Measurements from ENCODE around the gene EGFL7. TPM values are rescaled to one million over a fixed set of nuclear protein-coding genes. Genes with fewer than 3 reads are reported as not detected.
"Not testable (repeated sequence)": the region's sequence is repeated elsewhere in the genome, so short reads cannot be mapped to it uniquely, and the experiment has no call there.

EGFL7 gene
- total RNA-seq, 1 experiment from 2014 or later: 60.2 TPM

DNA sequence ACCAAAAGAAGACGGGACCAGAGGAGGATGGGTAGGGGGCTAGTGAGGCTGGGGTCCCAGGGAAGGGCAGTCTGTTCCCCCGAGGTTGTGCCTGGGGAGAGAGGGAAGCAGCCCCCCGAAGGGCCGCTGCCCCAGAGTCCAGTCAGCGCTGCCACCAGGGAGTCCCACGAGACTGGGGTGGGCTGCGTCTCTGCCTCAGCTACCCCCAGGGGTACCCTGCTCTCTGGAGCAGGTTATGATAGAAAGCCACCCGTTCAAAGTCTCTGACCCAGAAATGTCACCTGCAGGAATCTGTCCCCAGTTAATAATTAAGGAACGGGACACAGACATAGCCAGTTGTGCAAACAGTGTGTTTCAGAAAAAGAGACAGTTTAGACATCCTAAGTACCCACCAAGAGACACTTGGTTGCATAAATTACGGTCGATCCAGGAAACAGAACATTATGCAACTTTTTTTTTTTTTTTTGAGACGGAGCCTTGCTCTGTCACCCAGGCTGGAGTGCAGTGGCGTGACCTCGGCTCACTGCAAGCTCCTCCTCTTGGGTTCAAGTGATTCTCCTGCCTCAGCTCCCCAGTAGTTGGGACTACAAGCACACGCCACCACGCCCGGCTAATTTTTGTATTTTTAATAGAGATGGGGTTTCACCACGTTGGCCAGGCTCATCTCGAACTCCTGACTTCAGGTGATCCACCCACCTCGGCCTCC is 35.3 kb downstream of the EGFL7 start:
- DNase-seq (ENCODE audit: low spot score): no peak

DNA sequence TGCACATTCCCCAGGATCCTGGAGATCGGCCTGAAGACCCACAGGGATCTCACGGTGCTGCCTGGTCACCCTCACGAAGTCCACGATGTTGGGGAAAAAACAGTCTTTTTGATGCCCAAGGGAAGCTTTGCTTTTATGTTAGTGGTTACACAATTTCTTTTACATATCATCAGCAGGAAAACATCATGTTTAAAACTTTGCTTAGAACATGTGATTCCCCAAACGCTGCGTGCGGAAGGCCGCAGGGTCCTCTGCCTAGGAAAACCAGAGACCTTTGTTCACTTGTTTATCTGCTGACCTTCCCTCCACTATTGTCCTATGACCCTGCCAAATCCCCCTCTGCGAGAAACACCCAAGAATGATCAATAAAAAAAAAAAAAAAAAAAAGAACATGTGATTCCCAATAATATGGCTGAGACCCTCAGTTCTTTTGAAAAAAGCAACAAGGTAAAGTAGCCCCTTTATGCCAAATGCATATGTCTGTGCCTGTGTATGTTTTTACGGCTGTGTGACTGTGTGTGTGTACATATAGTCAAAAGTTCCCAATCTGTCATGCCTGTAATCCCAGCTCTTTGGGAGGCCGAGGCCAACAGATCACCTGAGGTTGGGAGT is 36.0 kb downstream of the EGFL7 start:
- DNase-seq (ENCODE audit: low spot score): no peak

DNA sequence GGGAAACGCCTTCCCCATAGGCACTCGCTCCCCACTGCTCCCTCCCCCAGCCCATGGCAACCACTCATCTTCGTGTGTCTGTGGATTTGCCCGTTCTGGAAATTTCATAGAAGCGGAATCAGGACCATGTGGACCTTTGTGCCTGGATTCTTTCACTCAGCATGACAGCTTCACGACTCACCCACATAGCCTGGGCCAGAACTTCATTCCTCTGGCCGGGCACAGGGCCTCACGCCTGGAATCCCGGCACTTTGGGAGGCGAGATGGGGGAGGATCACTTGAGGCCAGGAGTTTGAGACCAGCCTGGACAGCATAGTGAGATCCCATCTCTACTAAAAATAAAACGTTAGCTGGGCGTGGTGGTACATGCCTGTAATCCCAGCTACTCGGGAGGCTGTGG is 37.6 kb downstream of the EGFL7 start:
- no peak for DNase-seq (ENCODE audit: low spot score)

DNA sequence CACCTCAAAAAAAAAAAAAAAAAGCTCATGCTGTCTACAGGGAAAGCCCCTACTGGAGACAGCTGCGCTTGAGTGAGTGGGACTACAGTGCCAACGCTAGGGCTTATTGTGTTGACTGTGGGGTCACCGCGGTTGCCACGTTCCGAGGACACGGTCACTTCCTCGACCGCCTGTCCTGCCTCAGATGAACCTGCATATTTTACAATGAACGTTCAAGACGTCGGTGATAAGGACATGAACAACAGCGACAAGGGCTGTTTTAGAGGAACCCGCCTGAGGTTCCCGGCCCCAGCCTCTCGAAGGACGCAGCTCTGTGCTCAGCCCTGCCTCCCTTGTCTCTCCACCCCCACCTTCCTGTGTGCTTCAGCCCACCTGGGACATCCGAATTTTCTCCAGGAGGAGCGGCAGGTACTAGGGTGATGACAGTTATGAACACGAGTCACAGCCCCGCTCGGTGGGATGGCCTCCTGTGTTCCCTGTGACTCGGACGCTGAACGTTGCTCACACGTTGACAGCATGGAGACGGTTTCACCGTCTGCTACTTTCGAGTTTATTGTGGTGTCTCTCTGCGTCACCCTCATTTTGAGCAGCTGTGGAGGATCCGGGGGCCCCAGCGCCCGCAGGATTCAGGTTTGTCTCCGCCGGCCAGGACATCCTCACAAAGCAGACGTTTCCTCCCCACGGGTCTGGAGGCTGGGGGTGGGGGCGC is 38.4 kb downstream of the EGFL7 start:
- no peak for DNase-seq (ENCODE audit: low spot score)

DNA sequence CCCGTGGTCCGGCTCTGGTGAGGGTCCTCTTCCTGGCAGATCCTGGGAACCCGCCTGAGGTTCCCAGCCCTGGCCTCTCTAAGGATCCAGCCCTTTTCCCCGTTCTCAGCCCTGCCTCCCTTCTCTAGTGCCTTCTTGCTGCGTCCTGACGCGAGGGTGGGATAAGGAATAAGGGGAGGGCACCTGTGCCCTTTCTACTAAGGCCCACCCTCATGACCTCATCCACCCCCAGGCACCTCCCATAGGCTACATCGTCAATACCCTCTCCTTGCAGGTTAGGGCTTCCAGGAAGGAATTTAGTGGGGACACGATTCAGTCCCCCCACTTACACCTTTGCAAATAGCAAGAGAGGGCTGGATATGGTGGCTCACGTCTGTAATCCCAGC is 38.9 kb downstream of the EGFL7 start:
- DNase-seq (ENCODE audit: low spot score): no peak

DNA sequence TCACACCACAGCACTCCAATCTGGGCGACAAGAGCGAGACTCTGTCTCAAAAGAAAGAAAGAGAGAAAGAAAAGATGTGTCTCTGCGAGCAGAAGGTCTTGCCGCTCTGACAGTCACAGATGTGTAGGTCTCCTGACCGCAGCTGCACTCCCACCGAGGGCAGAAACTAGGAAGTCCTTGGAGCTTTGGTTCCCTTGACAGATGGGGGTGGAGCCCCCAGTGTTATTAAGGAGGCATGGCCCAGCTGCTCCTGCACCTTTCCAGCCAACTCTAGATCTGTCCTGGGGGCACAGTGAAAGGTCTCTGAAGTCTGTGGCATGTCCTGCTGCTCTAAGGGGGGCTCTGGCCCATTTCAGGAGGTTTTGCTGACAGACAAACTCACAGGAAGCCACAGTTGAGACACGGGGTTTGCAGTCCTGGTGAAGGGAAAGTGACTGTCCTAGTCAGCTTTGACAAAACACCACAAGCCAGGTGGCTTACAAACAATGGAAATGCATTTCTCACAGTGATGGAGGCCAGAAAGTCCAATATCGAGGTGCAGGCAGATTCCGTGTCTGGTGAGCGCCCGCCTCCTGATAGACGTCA is 40.7 kb downstream of the EGFL7 start:
- DNase-seq (ENCODE audit: low spot score): no peak

DNA sequence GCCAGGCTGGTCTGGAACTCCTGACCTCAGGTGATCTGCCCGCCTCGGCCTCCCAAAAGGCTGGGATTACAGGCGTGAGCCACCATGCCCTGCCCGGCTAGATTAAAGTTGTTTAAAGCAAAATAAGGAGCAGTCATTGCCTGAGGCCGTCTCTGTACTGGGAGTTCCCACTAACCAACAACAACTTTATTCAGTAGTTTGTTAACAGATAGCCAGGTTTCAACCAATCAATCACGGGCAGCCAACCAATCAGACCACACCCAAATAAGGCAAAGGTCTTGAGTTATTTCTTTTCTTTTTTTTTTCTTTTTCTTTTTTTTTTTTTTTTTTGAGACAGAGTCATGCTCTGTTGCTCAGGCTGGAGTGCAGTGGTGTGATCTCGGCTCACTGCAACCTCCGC is 42.0 kb downstream of the EGFL7 start:
- DNase-seq (ENCODE audit: low spot score): not testable (repeated sequence)

DNA sequence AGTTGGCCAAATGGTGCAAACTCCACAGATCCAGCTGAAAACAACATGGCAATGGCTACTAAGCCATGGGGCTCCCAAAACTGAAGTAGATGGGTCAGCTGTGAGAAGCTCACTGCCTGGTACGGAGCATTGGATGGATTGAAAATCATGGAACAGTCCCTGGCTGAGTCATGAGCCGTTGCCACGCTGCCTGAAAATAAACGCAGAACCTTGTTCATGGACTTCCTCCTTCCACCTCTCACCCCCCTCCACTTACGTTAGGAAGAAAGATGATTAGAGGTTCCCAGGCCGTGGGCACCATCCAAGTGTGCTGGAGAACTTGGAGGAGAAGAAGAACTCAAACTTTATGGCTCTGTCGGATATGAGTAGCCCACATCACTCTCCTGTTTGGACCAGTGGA is 42.8 kb downstream of the EGFL7 start:
- DNase-seq (ENCODE audit: low spot score): no peak

DNA sequence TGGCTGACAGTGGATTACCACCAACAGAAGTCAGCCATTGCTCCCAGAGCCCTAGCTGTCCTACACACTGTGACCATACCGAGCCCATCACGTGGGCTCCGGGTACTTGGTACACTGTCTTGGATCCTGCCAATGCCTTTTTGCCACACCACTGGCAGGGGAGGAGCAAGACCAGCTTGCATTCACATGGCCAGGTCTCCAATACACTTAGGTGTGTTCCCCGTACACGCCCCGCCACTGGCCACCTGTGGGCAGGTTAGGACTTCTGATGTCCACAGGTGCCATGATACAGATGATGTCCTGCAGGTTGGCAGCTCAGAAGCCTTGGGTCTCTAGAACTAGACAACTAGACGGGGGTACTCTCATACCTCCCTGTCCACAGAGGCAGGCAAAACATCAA is 44.3 kb downstream of the EGFL7 start:
- DNase-seq (ENCODE audit: low spot score): no peak

DNA sequence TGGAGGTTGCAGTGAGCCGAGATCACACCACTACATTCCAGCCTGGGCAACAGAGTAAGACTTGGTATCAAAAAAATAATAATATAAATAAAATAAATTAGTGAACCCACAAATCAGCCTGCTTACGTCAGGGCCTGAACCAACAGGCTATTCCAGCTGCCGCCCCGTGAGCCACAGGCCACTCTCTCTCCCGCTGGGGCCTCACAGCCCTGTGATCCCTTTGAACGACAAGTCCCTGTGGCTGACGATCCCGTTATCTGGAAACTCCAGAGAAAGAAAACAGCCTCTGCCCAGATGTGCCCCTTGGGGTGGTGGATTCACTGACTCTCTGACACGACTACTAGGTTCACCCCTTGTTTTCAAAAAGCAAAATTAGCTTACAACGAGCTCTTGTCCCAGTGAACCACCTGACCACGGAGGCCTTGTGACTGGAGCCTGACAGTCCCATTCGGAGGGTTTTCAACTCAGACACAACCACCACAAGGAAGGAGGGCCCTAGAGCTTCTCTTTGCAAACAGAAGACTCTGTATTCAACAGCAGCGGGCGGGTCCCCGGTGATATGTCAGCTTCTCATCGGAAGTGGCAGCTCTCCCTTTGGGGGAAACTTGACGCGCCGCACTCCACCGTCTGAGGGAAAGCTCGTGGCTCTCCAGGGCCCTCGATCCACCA is 45.3 kb downstream of the EGFL7 start:
- DNase-seq (ENCODE audit: low spot score): no peak

DNA sequence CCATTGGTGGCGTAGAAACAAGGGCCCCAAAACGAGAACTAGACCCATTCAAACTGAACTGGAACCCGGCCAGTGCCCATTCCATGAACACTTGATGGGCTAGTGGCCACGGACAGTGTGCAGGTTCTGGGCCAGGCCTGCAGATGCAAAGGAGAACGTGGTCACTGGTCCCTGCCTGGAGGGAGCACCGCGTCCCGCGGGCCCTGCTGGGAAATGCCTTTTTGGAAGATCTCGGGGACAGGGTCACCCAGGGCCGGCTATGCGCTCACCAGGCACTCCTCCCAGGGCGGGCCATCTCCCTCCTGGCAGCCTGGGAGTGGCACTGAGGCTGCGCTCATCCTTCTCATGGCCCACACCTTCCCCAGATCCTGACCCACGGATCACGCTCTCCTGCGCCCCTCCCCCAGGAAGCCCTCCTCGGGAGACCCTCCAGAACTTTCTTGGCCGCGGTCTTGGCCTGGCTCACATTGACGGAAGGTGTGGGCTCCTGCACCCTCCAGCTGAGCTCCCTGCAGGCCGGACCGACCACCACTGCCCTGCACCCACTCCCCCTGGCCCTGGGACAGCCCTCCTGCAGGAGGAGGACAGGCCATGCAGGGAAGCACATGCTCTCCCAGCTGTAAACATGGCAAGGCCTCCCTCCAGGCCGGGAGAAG is 46.9 kb downstream of the EGFL7 start:
- no peak for DNase-seq (ENCODE audit: low spot score)

DNA sequence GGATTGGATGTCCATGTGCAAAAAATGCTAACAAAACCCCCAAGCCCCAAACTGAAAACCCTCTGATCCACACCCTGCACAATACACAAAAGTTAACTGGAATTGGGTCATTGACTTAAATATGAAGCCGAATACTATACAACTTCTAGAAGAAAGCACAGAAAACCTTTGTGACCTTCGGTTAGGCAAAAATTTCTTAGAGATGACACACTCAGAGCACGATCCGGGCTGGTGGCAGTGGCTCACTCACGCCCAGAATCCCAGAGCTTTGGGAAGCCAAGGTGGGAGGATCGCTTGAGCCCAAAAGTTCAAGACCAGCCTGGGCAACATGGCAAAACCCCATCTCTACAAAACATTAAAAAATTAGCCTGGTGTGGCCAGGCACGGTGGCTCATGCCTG is 47.8 kb downstream of the EGFL7 start:
- DNase-seq (ENCODE audit: low spot score): no peak

DNA sequence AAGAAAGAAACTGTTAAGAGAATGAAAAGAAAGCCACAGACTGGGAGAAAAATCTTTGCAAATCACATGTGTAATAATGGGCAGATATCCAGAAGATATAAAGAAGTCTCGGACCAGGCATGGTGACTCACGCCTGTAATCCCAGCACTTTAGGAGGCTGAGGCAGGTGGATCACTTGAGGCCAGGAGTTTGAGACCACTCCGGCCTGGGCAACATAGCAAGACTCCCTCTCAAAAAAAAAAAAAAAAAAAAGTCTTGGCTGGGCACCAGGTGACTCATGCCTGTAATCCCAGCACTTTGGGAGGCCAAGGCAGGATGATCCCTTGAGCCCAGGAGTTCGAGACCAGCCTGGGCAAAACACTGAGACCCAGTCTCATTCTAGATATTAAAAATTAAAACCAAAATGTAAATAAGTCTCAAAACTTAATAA is 48.5 kb downstream of the EGFL7 start:
- not testable (repeated sequence) for DNase-seq (ENCODE audit: low spot score)

DNA sequence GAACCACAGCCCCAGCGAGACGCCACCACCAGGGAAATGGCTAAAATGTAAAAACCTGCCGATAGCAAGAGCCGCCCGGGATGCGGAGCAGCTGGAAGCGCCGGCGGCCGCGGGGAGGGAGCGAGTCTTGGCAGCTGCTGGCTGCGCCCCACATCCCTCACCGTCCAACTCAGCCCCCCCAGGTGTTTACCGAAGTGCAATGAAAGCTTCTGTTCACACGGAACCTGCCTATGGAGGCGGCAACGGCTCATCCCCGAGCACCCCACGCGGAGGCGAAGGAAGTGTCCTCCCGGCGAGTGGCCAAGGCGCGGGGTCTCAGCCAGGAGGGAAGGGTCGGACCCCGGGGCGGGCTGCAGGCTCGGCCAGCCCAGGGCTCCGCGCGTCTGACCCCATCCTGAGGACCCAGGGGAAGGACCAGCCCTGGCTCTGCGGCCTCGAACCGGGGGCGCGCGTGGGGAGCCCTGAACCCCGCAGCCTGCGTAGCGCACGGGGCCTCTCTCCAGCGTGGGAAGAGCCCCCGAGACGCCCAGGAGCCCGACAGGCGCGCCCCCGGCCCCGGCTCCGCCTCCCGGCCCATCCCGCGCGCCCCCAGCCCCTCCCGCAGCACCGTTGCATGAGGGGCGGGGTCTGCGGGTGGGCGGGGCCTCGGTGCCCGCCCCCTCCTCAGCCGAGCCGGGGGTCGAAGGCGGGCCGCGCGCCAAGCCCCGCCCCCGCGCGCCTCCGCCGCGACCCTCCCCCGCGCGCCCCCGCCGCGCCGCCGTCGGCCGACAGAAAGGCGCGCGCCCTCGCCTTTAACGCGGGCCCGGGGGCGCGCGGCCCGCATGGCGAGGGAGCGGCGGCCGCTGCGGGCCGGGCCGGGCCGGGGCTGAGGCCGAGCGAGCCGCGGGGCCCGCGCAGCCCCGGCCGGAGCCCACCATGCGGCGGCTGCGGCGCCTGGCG is 49.3 kb downstream of the EGFL7 start, which contains the start of gene DIPK1B:
Gene DIPK1B (plus strand): TSS at position 822 of the 939 bp plus-strand sequence. CDS start 94 bp downstream, at position 916.
- DNase-seq (ENCODE audit: low spot score): no peak

DNA sequence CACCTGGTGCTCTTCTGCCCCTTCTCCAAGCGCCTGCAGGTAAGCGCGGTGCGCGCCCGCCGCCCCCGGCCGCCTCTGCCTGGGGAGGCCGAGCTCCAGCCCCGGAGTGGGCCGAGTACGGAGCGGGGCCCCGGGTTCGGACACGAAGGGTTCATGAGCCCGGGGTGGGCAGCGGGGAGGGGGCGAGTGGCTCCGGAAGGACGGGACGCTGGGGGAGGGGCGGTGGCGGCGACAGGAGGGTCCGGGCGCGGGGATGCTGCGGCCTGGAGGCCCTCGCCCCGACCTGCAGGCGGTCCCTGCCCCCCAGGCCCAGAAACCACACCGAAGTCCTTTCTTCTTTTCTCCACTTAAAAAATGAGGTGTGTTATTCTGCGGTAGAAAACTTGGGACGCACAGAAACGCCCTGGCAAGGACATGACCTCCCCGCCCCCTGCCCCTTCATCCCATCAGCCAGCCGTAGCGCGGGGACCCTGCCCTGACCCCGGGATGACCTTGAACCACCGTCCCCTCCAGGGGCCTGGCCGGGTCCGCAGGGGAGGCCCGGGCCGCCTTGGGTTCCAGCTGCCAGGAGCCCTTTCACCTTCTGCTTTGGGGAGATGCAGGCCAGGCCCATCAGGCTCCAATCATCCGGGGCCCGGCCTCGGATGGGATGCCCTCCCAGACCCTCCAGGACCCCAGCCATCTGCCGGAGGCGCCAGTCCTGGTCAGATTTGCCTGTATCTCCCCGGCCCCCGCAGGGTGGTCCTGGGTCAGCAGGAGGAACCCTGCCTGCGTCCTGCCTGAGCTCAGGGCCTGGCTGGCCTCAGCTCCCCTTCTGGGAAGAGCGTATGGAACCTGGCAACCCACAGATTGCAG is 50.2 kb downstream of the EGFL7 start:
- no peak for DNase-seq (ENCODE audit: low spot score)

DNA sequence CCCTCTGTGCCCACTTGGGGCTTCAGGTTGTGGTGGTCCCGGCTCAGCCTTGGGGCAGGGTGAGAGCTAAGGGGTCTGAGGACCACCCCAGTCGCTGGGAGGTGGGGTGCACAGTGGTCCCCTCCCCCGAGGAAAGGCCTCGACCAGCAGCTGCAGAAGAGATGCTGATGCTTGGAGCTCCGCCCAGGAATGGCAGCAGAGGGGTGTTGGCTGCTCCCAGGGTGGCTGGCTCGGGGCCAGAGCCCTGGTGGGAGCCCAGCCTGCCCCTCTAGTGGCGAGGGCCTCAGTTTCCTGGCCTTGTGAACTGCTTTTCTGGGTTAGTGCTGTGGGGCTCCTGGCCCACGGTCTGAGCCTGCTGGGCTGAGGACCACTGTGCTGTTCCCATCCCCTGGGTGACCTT is 50.8 kb downstream of the EGFL7 start:
- no peak for DNase-seq (ENCODE audit: low spot score)

DNA sequence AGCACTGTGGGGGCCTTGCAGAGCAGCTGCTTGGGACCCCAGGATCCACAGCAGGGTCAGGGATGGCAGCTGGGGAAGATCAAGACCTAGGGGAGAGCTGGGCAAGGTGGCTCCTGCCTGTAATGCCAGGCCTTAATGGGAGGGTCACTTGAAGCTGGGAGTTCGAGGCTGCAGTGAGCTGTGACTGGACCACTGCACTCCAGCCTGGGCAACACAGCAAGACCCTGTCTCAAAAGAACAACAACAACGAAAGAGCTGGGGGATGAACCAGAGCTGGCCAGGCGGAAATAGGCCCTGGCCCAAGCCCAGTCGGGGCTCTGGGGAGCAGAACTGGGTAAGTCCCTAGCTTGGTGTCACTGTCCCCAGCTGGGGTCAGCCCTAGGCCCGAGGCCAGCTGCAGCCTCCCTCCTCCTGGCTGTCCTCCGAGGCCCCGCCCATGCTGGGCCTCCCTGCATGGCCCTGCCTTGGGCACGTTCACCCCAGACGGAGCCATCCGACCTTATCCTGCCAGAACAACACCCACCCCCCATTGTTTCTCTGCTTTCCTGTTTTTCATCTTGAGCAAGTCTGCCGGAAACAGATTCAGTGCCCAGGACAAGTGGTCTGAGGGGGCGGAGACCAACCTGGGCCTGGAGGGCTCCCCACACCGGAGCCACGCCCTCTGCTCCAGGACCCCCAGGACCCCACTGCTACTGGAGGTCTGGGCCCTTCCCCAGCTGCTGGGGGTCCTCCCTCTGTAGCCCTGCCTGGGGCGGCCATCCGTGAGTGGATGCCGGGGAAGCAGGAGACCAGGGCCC is 51.6 kb downstream of the EGFL7 start:
- no peak for DNase-seq (ENCODE audit: low spot score)

DNA sequence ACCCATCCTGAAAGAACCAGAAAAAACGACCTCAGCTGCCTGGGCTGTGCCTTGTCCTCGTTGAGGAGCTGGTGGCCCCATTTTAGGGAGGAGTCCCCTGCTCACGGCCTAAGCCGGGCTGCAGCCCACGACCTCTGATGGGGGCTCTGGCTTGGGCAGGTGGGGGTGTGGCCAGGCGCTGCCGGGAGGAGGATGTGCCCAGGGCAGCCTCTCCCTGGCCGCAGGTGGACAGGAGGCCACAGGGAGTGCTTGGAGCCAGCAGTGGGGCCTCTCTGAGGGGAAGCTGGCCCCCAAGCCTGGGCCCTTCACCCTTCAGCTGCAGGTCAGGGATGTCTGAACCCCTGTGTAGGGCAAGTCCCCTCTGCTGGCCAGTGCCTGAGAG is 52.2 kb downstream of the EGFL7 start:
- DNase-seq (ENCODE audit: low spot score): no peak

DNA sequence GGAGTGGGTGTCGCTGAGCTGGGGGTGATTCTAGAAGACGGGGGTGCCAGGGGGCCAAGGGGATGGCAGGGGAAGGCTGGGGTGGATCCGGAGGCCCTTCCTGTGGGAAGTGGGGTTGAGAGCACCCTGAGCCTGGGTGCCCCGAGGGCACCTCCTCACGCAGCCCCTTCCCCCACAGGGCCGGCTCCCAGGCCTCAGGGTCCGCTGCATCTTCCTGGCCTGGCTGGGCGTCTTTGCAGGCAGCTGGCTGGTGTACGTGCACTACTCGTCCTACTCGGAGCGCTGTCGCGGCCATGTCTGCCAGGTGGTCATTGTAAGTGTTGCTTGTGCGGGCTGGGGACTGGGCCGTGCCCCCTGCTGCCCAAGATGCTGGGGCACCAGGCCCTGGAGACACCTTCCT is 54.7 kb downstream of the EGFL7 start:
- DNase-seq (ENCODE audit: low spot score): no peak

Measured in H4 (cell line).